K562 (cell line): ENCODE measurements around the gene APC. TPM values are rescaled to one million over a fixed set of nuclear protein-coding genes. Genes with fewer than 3 reads are reported as not detected.

Source experiments
- ATAC-seq: fragments of 200-7000 bp; cut with Tn5 transposase; 3 replicates; pipeline ENCODE4 v1.9.1; 2020; ENCODE audit warnings: moderate library complexity
- BruUV-seq: library from RNA; stranded (reverse); fragments of 400-500 nt; replicated peaks from 2 replicates; lab custom pipeline; 2021; lab: Mats Ljungman, UMichigan
- CTCF ChIA-PET: fragments of 300-600 bp; formaldehyde crosslinking; extraction: SDS; loops from one replicate; lab custom pipeline; 2021; ENCODE audit warnings: low intra/inter-chr PET ratio; lab: Yijun Ruan, JAX
- POLR2A ChIA-PET: fragments of 300-600, 350-650 bp; sonication (Branson Sonifier 250); formaldehyde crosslinking; extraction: SDS; loops from one replicate; lab custom pipeline; 2021; ENCODE audit warnings: antibody characterized with exemption, inconsistent platforms; lab: Yijun Ruan, JAX
- DNase-seq, 4 experiments: peaks; one replicate each; pipeline versions ENCODE4 v3.0.0 to v3.0.0-alpha.2; 2011 to 2018; ENCODE audit warnings: low spot score in 3 of 4, mixed read lengths in 3 of 4; ENCODE audit errors: extremely low read depth in 1 of 4
- FAIRE-seq: peaks from 2 replicates; lab custom pipeline; 2011; peaks lifted over from hg19 to GRCh38; lab: Jason Lieb, UNC
- H2AFZ ChIP-seq: 2 replicates; pipeline ENCODE4 v1.6.0; 2011; ENCODE audit warnings: low read depth, low read length, control low read depth, inconsistent platforms
- H3K27ac ChIP-seq: fragments of 200-600 bp; 3 replicates; pipeline ENCODE4 v1.8.0; 2011; ENCODE audit warnings: low read depth, mild to moderate bottlenecking, control low read depth, inconsistent platforms, low read length, moderate library complexity, mixed read lengths; ENCODE audit errors: extremely low read depth
- H3K27me3 ChIP-seq, 2 experiments: fragments of 300-600 bp in 1 of 2; 2 replicates in 1 of 2; 3 replicates in 1 of 2; pipeline versions ENCODE4 v1.6.0 to v1.8.0; 2011; ENCODE audit warnings: inconsistent platforms in 2 of 2, low read length in 2 of 2, mild to moderate bottlenecking in 1 of 2, mixed read lengths in 1 of 2, moderate library complexity in 1 of 2; ENCODE audit not compliant: control insufficient read depth in 2 of 2, insufficient read depth in 2 of 2
- H3K36me3 ChIP-seq: fragments of 300-600 bp; 3 replicates; pipeline ENCODE4 v1.8.0; 2011; ENCODE audit warnings: mild to moderate bottlenecking, low read length, inconsistent platforms; ENCODE audit not compliant: control insufficient read depth, insufficient read depth
- H3K4me1 ChIP-seq, 2 experiments: fragments of 200-600 bp in 1 of 2; replicated peaks in 1 of 2; 2 replicates in 1 of 2; 3 replicates in 1 of 2; pipeline versions ENCODE4 v1.5.1 to v1.8.0; 2011; ENCODE audit warnings: inconsistent platforms in 2 of 2, low read length in 2 of 2, mild to moderate bottlenecking in 1 of 2, mixed read lengths in 1 of 2, moderate library complexity in 1 of 2; ENCODE audit not compliant: control insufficient read depth in 2 of 2, insufficient read depth in 2 of 2
- H3K4me2 ChIP-seq: 2 replicates; pipeline ENCODE4 v1.6.1; 2011; ENCODE audit warnings: low read length, control low read depth, inconsistent platforms, mixed read lengths; ENCODE audit not compliant: insufficient read depth
- H3K4me3 ChIP-seq: fragments of 200-600 bp; sonication (generic), shearing (Covaris generic); 2 replicates; pipeline ENCODE4 v1.5.1; 2016; ENCODE audit warnings: control low read depth, inconsistent platforms
- H3K79me2 ChIP-seq: fragments of 200-600 bp; 3 replicates; pipeline ENCODE4 v1.8.0; 2011; ENCODE audit warnings: low read length, inconsistent platforms; ENCODE audit not compliant: control insufficient read depth, insufficient read depth
- H3K9ac ChIP-seq, 2 experiments: 2 replicates each; pipeline versions ENCODE4 v1.6.0 to v1.6.1; 2011; ENCODE audit warnings: low read depth in 2 of 2, low read length in 2 of 2, control low read depth in 1 of 2, inconsistent platforms in 1 of 2, mild to moderate bottlenecking in 1 of 2, mixed read lengths in 1 of 2; ENCODE audit not compliant: insufficient read depth in 1 of 2
- H3K9me1 ChIP-seq: one replicate; pipeline ENCODE4 v1.6.0; 2011; ENCODE audit warnings: inconsistent platforms, mild to moderate bottlenecking, low read length, moderate library complexity; ENCODE audit not compliant: control insufficient read depth, insufficient read depth
- H3K9me3 ChIP-seq: replicated peaks from 2 replicates; pipeline ENCODE4 v1.5.1; 2011; ENCODE audit warnings: low read depth, low read length, inconsistent platforms; ENCODE audit not compliant: control insufficient read depth, insufficient read depth
- H4K20me1 ChIP-seq: replicated peaks from 2 replicates; pipeline ENCODE4 v1.6.1; 2011; ENCODE audit warnings: low read length, inconsistent platforms, mixed read lengths; ENCODE audit not compliant: control insufficient read depth, insufficient read depth
- ASH1L ChIP-seq: fragments of 450-650 bp; IDR thresholded peaks from 2 replicates; pipeline ENCODE4 v1.6.1; 2018; ENCODE audit warnings: borderline replicate concordance, mild to moderate bottlenecking, low read depth; ENCODE audit not compliant: partially characterized antibody
- CC2D1A ChIP-seq: fragments of 450-650 bp; IDR thresholded peaks from 2 replicates; pipeline ENCODE4 v1.6.1; 2017; ENCODE audit warnings: mild to moderate bottlenecking
- CSDE1 ChIP-seq, 2 experiments: fragments of 450-650 bp; IDR thresholded peaks; 2 replicates each; pipeline ENCODE4 v1.6.1; 2016; ENCODE audit warnings: mild to moderate bottlenecking in 1 of 2
- HDAC8 ChIP-seq: fragments of 450-650 bp; IDR thresholded peaks from 2 replicates; pipeline ENCODE4 v1.6.1; 2016; ENCODE audit warnings: mild to moderate bottlenecking, missing genetic modification characterization, moderate library complexity, missing compliant biosample characterization
- MAFK ChIP-seq: IDR thresholded peaks from 2 replicates; pipeline ENCODE4 v1.6.1; 2011; ENCODE audit warnings: low read length, improper control_type of control experiment
- ZNF217 ChIP-seq: sonication (generic); formaldehyde crosslinking; IDR thresholded peaks from 2 replicates; pipeline ENCODE4 v1.8.0; 2022; ENCODE audit warnings: mild to moderate bottlenecking, missing genetic modification reagents
- ZNF253 ChIP-seq: fragments of 250-450 bp; sonication (Bioruptor Pico); conservative IDR thresholded peaks from 2 replicates; pipeline ENCODE4 v1.6.1; 2021; ENCODE audit warnings: mild to moderate bottlenecking
- ZNF311 ChIP-seq: fragments of 250-450 bp; sonication (Bioruptor Pico); IDR thresholded peaks from 2 replicates; pipeline ENCODE4 v1.4.0; 2020; ENCODE audit warnings: mild to moderate bottlenecking, moderate library complexity
- ZNF583 ChIP-seq: fragments of 250-450 bp; sonication (Bioruptor Pico); IDR thresholded peaks from 2 replicates; pipeline ENCODE4 v1.4.0; 2020
- ZNF75A ChIP-seq: fragments of 450-650 bp; formaldehyde crosslinking; IDR thresholded peaks from 2 replicates; pipeline ENCODE4 v1.4.0; 2020; ENCODE audit warnings: mild to moderate bottlenecking
- WGBS: fragments of 100-300 bp; shearing (Covaris generic); methylation state at CpG from one replicate; pipeline ENCODE4 v1.1.6; 2016; ENCODE audit warnings: low coverage, mixed read lengths; ENCODE audit not compliant: insufficient coverage; ENCODE audit errors: missing lambda C conversion rate; 5-methylcytosine and 5-hydroxymethylcytosine counted together
- in situ Hi-C: fragments of 300-500 bp; cut with MboI; formaldehyde crosslinking; loops from 4 replicates; pipeline ENCODE4 v1.15.0; 2018; ENCODE audit warnings: inconsistent platforms, mixed read lengths
- intact Hi-C: fragments of 100-400 bp; cut with micrococcal nuclease; formaldehyde crosslinking; loops from 2 replicates; pipeline ENCODE4 v1.14.2; 2022
- polyA plus RNA-seq, 8 experiments: library from polyadenylated mRNA; depleted of rRNA in 4 of 8; stranded (reverse) in 5 of 8; unstranded in 3 of 8; fragments of >200 nt; fragmentation: Nextera tagmentation in 2 of 8; fragmentation: Illumina TruSeq in 1 of 8; extraction: Ambion mirVana in 2 of 8; extraction: Trizol in 1 of 8; gene quantifications; 2 replicates each; pipeline versions ENCODE4 v1.2.1 to v1.2.3, GENCODE V29; 2011 to 2014; ENCODE audit warnings: inconsistent platforms in 1 of 8, missing spikeins in 1 of 8
- total RNA-seq, 7 experiments: library from RNA; depleted of rRNA in 6 of 7; stranded (reverse); fragments of >200 nt in 6 of 7; fragmentation: Illumina TruSeq in 2 of 7; extraction: Trizol in 2 of 7; gene quantifications; 2 replicates each; pipeline versions ENCODE4 v1.2.1 to v1.2.3, GENCODE V29; 2011 to 2021; ENCODE audit warnings: low replicate concordance in 1 of 7

Gene APC
- total and polyA plus RNA-seq, 9 of the 15 experiments (the other 6 are each of a cell fraction or from before 2014, with no cell fraction given), result 5.7 to 29.5 (median 15.4) TPM

DNA sequence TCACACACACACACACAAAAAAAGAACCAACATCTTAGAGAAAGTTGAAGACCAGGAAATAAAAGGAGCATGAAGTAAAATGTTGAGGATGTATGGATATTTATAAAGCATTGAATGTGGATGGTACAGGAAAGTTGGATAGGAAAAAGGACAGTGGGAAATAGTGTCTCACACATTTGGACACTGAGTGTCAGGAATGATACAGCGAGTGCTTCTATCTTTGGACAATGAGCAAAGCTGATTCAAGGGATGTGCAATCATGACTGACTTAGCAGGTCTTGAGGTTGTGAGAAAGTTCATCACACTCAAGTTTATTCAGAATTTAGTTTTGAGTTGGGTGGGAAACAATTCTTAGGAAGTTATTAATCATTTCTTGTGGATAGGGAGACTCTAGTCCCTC is 73.3 kb downstream of the APC start:
- no peak overlapping the region for H2AFZ ChIP-seq
- intact Hi-C loops (no loop called here), in situ Hi-C loops (no loop called here)
- no TSS peak for BruUV-seq
- no peak for TF ChIP-seq ZNF311 (CRISPR knock-in tag)
- TF ChIP-seq ZNF253, result no peak
- no peak for TF ChIP-seq ZNF217 (CRISPR knock-in tag)
- TF ChIP-seq HDAC8 (tag), result no peak
- no peak for TF ChIP-seq CC2D1A
- TF ChIP-seq ASH1L, result no peak
- TF ChIP-seq CSDE1 (IDR thresholded peaks at IDR 0.05), result no peak
- TF ChIP-seq ZNF583 (CRISPR knock-in tag), result no peak
- TF ChIP-seq MAFK, result no peak
- TF ChIP-seq ZNF75A (CRISPR knock-in tag), result no peak
- WGBS, result 94% methylated on average over 1 of the region's 1 CpG
- H3K27me3 ChIP-seq, result no peaks in the 10 kb centered on the region
- ChIA-PET POLR2A (no interaction called here), CTCF (no interaction called here)
- no peaks in the 10 kb centered on the region for H3K9me3 ChIP-seq
- no peak overlapping the region for H3K27ac ChIP-seq
- no peak overlapping the region for H3K4me2 ChIP-seq
- no peak for FAIRE-seq
- H3K4me1 ChIP-seq, result no peaks in the 10 kb centered on the region
- no peak for DNase-seq
- H3K9me1 ChIP-seq, result no peaks in the 10 kb centered on the region
- no peak overlapping the region for H3K9ac ChIP-seq
- ATAC-seq, result no peak
- H3K36me3 ChIP-seq, result peaks cover 12% of the 10 kb centered on the region
- no peaks in the 10 kb centered on the region for H4K20me1 ChIP-seq
- H3K79me2 ChIP-seq, result no peaks in the 10 kb centered on the region
- H3K4me3 ChIP-seq, result no peak overlapping the region
